NT2/D1 (cell line): ENCODE results near the gene MAD1L1.
A peak's percentile ranks its signal among the peaks of the same experiment; 100 is the strongest.

Source experiments
- DNase-seq: peaks from one replicate; pipeline ENCODE4 v3.0.0-alpha.2; 2011; ENCODE audit warnings: low read depth, low spot score
- H3K27me3 ChIP-seq: 2 replicates; pipeline ENCODE4 v1.6.0; 2011; ENCODE audit warnings: mild to moderate bottlenecking; ENCODE audit not compliant: insufficient read length, insufficient read depth
- H3K36me3 ChIP-seq: 2 replicates; pipeline ENCODE4 v1.6.1; 2011; ENCODE audit warnings: mild to moderate bottlenecking, low read length, mixed read lengths; ENCODE audit not compliant: insufficient read depth, insufficient read length
- H3K4me1 ChIP-seq: 2 replicates; pipeline ENCODE4 v1.5.1; 2011; ENCODE audit not compliant: insufficient read depth, insufficient read length
- H3K4me3 ChIP-seq: 2 replicates; pipeline ENCODE4 v1.5.1; 2011; ENCODE audit warnings: low read depth; ENCODE audit not compliant: insufficient read length
- H3K9ac ChIP-seq: 2 replicates; pipeline ENCODE4 v1.6.0; 2011; ENCODE audit warnings: low read depth; ENCODE audit not compliant: insufficient read length
- H3K9me3 ChIP-seq: 2 replicates; pipeline ENCODE4 v1.5.1; 2011; ENCODE audit warnings: mild to moderate bottlenecking, low read length; ENCODE audit not compliant: insufficient read depth
- SUZ12 ChIP-seq: IDR thresholded peaks from 2 replicates; pipeline ENCODE4 v1.6.1; 2011; ENCODE audit not compliant: insufficient read length, insufficient read depth; ENCODE audit errors: extremely low read depth
- YY1 ChIP-seq: IDR thresholded peaks from 2 replicates; pipeline ENCODE4 v1.6.1; 2011; ENCODE audit not compliant: insufficient read length, insufficient read depth
- ZNF274 ChIP-seq: IDR thresholded peaks from 2 replicates; pipeline ENCODE4 v1.6.1; 2011; ENCODE audit warnings: mild to moderate bottlenecking, low read depth, low read length

The MAD1L1 gene

GRCh38 chr7:1812509-1813393, 420.0 kb downstream of the MAD1L1 start:
- Histone ChIP-seq H3K9me3 (no peaks in the 10 kb centered on the region), H3K36me3 (no peaks in the 10 kb centered on the region), H3K27me3 (no peaks in the 10 kb centered on the region), H3K4me3 (no peak overlapping the region), H3K4me1 (peaks cover 15% of the 10 kb centered on the region), H3K9ac (peak overlapping the region; percentile 42)
- TF ChIP-seq YY1 (no peak), ZNF274 (no peak), SUZ12 (no peak)
- no peak for DNase-seq

- Histone ChIP-seq H3K9ac (no peak overlapping the region), H3K9me3 (no peaks in the 10 kb centered on the region), H3K4me1 (peaks cover 8% of the 10 kb centered on the region), H3K4me3 (no peak overlapping the region), H3K36me3 (no peaks in the 10 kb centered on the region), H3K27me3 (no peaks in the 10 kb centered on the region)
- TF ChIP-seq YY1, result no peak
- TF ChIP-seq SUZ12, result no peak
- TF ChIP-seq ZNF274, result no peak
- no peak for DNase-seq
Measured at GRCh38 chr7:1811850-1812508, 420.8 kb downstream of the MAD1L1 start.

GRCh38 chr7:1810961-1811849, 421.5 kb downstream of the MAD1L1 start:
- H3K4me1 ChIP-seq, result peaks cover 7% of the 10 kb centered on the region
- H3K9me3 ChIP-seq, result no peaks in the 10 kb centered on the region
- no peak overlapping the region for H3K9ac ChIP-seq
- no peak for DNase-seq
- H3K4me3 ChIP-seq, result no peak overlapping the region
- no peaks in the 10 kb centered on the region for H3K36me3 ChIP-seq
- TF ChIP-seq ZNF274 (no peak), YY1 (no peak), SUZ12 (no peak)
- H3K27me3 ChIP-seq, result no peaks in the 10 kb centered on the region

- Histone ChIP-seq H3K4me1 (peaks cover 5% of the 10 kb centered on the region), H3K27me3 (no peaks in the 10 kb centered on the region), H3K36me3 (no peaks in the 10 kb centered on the region), H3K9ac (no peak overlapping the region), H3K4me3 (no peak overlapping the region), H3K9me3 (no peaks in the 10 kb centered on the region)
- no peak for DNase-seq
- TF ChIP-seq YY1, result no peak
- TF ChIP-seq ZNF274, result no peak
- TF ChIP-seq SUZ12, result no peak
Measured at GRCh38 chr7:1810521-1810920, 422.2 kb downstream of the MAD1L1 start.

- no peak for DNase-seq
- H3K27me3 ChIP-seq, result no peaks in the 10 kb centered on the region
- no peak for TF ChIP-seq YY1
- peaks cover 3% of the 10 kb centered on the region for H3K4me1 ChIP-seq
- H3K9ac ChIP-seq, result no peak overlapping the region
- H3K36me3 ChIP-seq, result no peaks in the 10 kb centered on the region
- H3K4me3 ChIP-seq, result no peak overlapping the region
- H3K9me3 ChIP-seq, result no peaks in the 10 kb centered on the region
Measured at GRCh38 chr7:1809601-1810258, 423.0 kb downstream of the MAD1L1 start.

GRCh38 chr7:1809070-1809469, 423.7 kb downstream of the MAD1L1 start:
- Histone ChIP-seq H3K4me3 (no peak overlapping the region), H3K9ac (no peak overlapping the region), H3K9me3 (peaks cover under 1% of the 10 kb centered on the region; the same call in 1 of the 2 replicates), H3K27me3 (no peaks in the 10 kb centered on the region), H3K4me1 (peaks cover 2% of the 10 kb centered on the region), H3K36me3 (no peaks in the 10 kb centered on the region)
- TF ChIP-seq YY1, result no peak
- no peak for TF ChIP-seq ZNF274
- no peak for TF ChIP-seq SUZ12
- no peak for DNase-seq
